Measurements from ENCODE around the gene ZBTB4.
A peak's percentile ranks its signal among the peaks of the same experiment; 100 is the strongest.
"Not testable (repeated sequence)": the region's sequence is repeated elsewhere in the genome, so short reads cannot be mapped to it uniquely, and the experiment has no call there.

Gene ZBTB4

DNA sequence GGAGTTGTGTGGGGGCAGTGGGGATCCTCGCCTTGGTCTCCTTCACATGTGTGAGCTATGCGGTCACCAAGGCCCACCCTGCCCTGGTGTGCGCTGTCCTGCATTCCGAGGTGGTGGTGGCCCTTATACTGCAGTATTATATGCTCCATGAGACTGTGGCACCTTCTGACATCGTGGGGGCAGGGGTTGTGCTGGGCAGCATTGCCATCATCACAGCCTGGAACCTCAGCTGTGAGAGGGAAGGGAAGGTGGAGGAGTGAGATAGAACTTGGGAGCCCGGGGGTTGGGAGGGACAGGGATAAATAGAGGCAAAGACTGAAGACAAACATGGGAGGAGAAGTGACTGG is 3.3 kb upstream of the ZBTB4 start:
- H3K23ac ChIP-seq (ENCODE audit: low read length in 2 of 2); H2BK5ac ChIP-seq (ENCODE audit: low read depth, low read length, poor library complexity, severe bottlenecking); H3K36me3 ChIP-seq (ENCODE audit: control insufficient read depth in 1 of 2, insufficient read depth in 2 of 2, low read depth in 1 of 2, low read length in 2 of 2); H3K9me3 ChIP-seq (ENCODE audit: control insufficient read depth, low read length); H3K27ac ChIP-seq (ENCODE audit: low read length, poor library complexity, severe bottlenecking); H2AFZ ChIP-seq (ENCODE audit: low read depth, low read length); H2BK120ac ChIP-seq (ENCODE audit: low read depth, low read length); DNase-seq; H2AK5ac ChIP-seq (ENCODE audit: low read length, severe bottlenecking); H3K79me1 ChIP-seq (replicated peaks; ENCODE audit: low read length, poor library complexity, severe bottlenecking); H3K27me3 ChIP-seq (ENCODE audit: control insufficient read depth in 1 of 2, insufficient read depth in 1 of 2, low read length in 2 of 2); H3K4me2 ChIP-seq (ENCODE audit: low read length, poor library complexity, severe bottlenecking): not testable (repeated sequence)
- Histone ChIP-seq H3K4ac (ENCODE audit: low read depth in 1 of 2, low read length in 2 of 2) (peak overlapping the region; percentile 45 to 62), H4K91ac (ENCODE audit: low read length) (peak overlapping the region; percentile 22), H3K14ac (ENCODE audit: low read length in 2 of 2) (peak overlapping the region in 1 of 2 experiments; percentile 19), H3K18ac (ENCODE audit: low read depth in 1 of 2, low read length in 2 of 2) (peak overlapping the region; percentile 14 to 52), H4K8ac (ENCODE audit: low read length) (peak overlapping the region; percentile 45), H3K9ac (ENCODE audit: low read length) (peak overlapping the region; percentile 100), H2BK12ac (ENCODE audit: low read length in 2 of 2) (peak overlapping the region; percentile 8 to 78), H3K4me1 (ENCODE audit: control insufficient read depth, insufficient read depth, low read depth, low read length) (peaks cover 31% of the 10 kb centered on the region), H2BK15ac (ENCODE audit: low read depth, poor library complexity, severe bottlenecking) (peak overlapping the region; percentile 26), H3K4me3 (ENCODE audit: insufficient read depth in 1 of 2, low read depth in 1 of 2, low read length in 2 of 2) (peak overlapping the region in 1 of 2 experiments; percentile 98)
- WGBS: 84% methylated on average over 6 of the region's 6 CpGs

DNA sequence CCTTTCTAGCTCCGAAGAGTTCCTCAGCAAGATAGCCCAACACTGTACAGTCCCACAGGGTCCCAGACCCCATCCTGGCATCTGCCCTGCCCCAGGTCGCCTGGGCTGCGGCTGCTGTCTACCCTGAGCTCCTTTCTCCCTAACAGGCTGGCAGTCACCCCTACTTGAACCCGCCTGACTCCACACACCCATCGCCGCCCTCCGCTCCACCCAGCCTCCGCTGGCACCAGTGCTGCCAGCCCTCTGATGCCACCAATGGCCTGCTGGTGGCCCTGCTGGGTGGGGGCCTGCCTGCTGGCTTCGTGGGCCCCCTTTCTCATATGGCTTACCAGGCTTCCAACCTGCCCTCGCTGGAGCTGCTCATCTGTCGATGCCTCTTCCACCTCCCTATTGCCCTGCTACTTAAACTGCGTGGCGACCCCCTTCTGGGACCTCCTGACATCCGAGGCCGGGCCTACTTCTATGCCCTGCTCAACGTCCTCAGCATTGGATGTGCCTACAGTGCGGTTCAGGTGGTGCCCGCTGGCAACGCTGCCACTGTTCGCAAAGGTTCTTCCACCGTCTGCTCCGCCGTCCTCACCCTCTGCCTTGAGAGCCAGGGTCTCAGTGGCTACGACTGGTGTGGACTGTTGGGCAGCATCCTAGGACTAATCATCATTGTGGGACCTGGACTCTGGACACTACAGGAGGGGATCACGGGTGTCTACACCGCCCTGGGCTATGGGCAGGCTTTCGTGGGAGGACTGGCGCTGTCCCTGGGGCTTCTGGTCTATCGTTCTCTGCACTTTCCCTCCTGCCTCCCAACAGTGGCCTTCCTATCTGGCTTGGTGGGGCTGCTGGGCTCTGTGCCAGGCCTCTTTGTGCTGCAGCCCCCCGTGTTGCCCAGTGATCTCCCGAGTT is 2.7 kb upstream of the ZBTB4 start:
- H3K27ac ChIP-seq (ENCODE audit: low read length, poor library complexity, severe bottlenecking); H3K14ac ChIP-seq (ENCODE audit: low read length in 2 of 2); H2BK5ac ChIP-seq (ENCODE audit: low read depth, low read length, poor library complexity, severe bottlenecking); H3K23ac ChIP-seq (ENCODE audit: low read length in 2 of 2); H3K27me3 ChIP-seq (ENCODE audit: control insufficient read depth in 1 of 2, insufficient read depth in 1 of 2, low read length in 2 of 2); H3K4me2 ChIP-seq (ENCODE audit: low read length, poor library complexity, severe bottlenecking); H2BK15ac ChIP-seq (ENCODE audit: low read depth, poor library complexity, severe bottlenecking); H2BK120ac ChIP-seq (ENCODE audit: low read depth, low read length); H2AFZ ChIP-seq (ENCODE audit: low read depth, low read length); DNase-seq; H3K79me1 ChIP-seq (replicated peaks; ENCODE audit: low read length, poor library complexity, severe bottlenecking); H3K36me3 ChIP-seq (ENCODE audit: control insufficient read depth in 1 of 2, insufficient read depth in 2 of 2, low read depth in 1 of 2, low read length in 2 of 2); H3K9me3 ChIP-seq (ENCODE audit: control insufficient read depth, low read length): not testable (repeated sequence)
- Histone ChIP-seq H3K4me3 (ENCODE audit: insufficient read depth in 1 of 2, low read depth in 1 of 2, low read length in 2 of 2) (peak overlapping the region in 1 of 2 experiments; percentile 98), H4K8ac (ENCODE audit: low read length) (peak overlapping the region; percentile 85), H2AK5ac (ENCODE audit: low read length, severe bottlenecking) (peak overlapping the region; percentile 88), H2BK12ac (ENCODE audit: low read length in 2 of 2) (peak overlapping the region; percentile 8 to 14), H3K4ac (ENCODE audit: low read depth in 1 of 2, low read length in 2 of 2) (peak overlapping the region; percentile 57 to 71), H3K4me1 (ENCODE audit: control insufficient read depth, insufficient read depth, low read depth, low read length) (peaks cover 37% of the 10 kb centered on the region), H4K91ac (ENCODE audit: low read length) (peak overlapping the region; percentile 75), H3K9ac (ENCODE audit: low read length) (peak overlapping the region; percentile 100), H3K18ac (ENCODE audit: low read depth in 1 of 2, low read length in 2 of 2) (peak overlapping the region; percentile 52 to 54)
- WGBS: 93% methylated on average over 26 of the region's 31 CpGs

DNA sequence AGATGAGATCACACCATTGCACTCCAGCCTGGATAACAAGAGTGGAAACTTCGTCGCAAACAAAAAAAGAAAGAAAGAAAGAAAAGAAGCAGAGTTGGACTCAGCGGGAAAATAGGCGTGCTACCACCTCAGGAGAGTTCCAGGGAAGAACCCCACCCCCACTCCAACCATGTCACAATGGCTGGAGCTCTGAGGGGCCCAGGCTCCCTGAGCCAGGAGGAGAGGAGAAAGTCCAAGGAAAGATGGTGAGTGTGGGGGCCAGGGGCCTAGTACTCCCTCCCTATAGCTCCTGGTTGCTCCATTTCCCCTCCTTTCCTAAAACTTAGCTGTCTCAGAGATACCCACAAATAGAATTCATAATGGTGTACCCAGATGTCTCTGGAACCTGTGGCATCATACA is 1.8 kb upstream of the ZBTB4 start, which contains the start of gene SLC35G6:
Gene SLC35G6 (plus strand): TSS at position 172 of the 400 bp plus-strand sequence. CDS start 71 bp downstream, at position 243.
- Histone ChIP-seq H3K27ac (ENCODE audit: low read length, poor library complexity, severe bottlenecking) (peak within 1 kb of the TSS; percentile 80), H3K4me1 (ENCODE audit: control insufficient read depth, insufficient read depth, low read depth, low read length) (peaks cover 42% of the 10 kb centered on the region), H4K8ac (ENCODE audit: low read length) (peak within 1 kb of the TSS; percentile 100), H2BK120ac (ENCODE audit: low read depth, low read length) (peak within 1 kb of the TSS; percentile 55), H3K4ac (ENCODE audit: low read depth in 1 of 2, low read length in 2 of 2) (peak within 1 kb of the TSS; percentile 75 to 98), H3K18ac (ENCODE audit: low read depth in 1 of 2, low read length in 2 of 2) (peak within 1 kb of the TSS; percentile 35 to 100), H2BK12ac (ENCODE audit: low read length in 2 of 2) (peak within 1 kb of the TSS in 1 of 2 experiments; percentile 14), H4K91ac (ENCODE audit: low read length) (peak within 1 kb of the TSS; percentile 100), H3K4me3 (ENCODE audit: insufficient read depth in 1 of 2, low read depth in 1 of 2, low read length in 2 of 2) (peak within 1 kb of the TSS in 1 of 2 experiments; percentile 87), H3K9ac (ENCODE audit: low read length) (peak within 1 kb of the TSS; percentile 96), H2AK5ac (ENCODE audit: low read length, severe bottlenecking) (peak within 1 kb of the TSS; percentile 88)
- DNase-seq; H3K9me3 ChIP-seq (ENCODE audit: control insufficient read depth, low read length); H3K79me1 ChIP-seq (replicated peaks; ENCODE audit: low read length, poor library complexity, severe bottlenecking); H3K27me3 ChIP-seq (ENCODE audit: control insufficient read depth in 1 of 2, insufficient read depth in 1 of 2, low read length in 2 of 2); H2AFZ ChIP-seq (ENCODE audit: low read depth, low read length); H2BK15ac ChIP-seq (ENCODE audit: low read depth, poor library complexity, severe bottlenecking); H3K23ac ChIP-seq (ENCODE audit: low read length in 2 of 2); H3K14ac ChIP-seq (ENCODE audit: low read length in 2 of 2); H2BK5ac ChIP-seq (ENCODE audit: low read depth, low read length, poor library complexity, severe bottlenecking); H3K4me2 ChIP-seq (ENCODE audit: low read length, poor library complexity, severe bottlenecking); H3K36me3 ChIP-seq (ENCODE audit: control insufficient read depth in 1 of 2, insufficient read depth in 2 of 2, low read depth in 1 of 2, low read length in 2 of 2): not testable (repeated sequence)
- 100% methylated on average over 2 of the region's 4 CpGs for WGBS

DNA sequence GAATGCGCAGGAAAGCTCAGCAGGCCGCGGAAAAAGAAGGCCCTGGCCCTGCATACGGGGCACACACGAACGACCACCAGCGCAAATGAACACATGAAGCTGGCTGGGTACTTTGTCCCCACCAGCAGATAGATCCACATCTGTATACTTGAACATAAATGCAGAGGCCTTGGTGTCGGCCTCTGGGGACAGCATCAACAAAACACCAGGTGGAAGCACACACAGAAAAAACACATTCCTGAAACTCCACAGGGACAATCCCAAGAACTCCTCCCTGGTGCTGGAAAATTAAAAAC is 606 bp upstream of the ZBTB4 start:
- H2AK5ac ChIP-seq (ENCODE audit: low read length, severe bottlenecking): peak overlapping the region; percentile 16
- peak overlapping the region; percentile 98 for H2BK15ac ChIP-seq (ENCODE audit: low read depth, poor library complexity, severe bottlenecking)
- peak overlapping the region; percentile 96 to 99 for H3K14ac ChIP-seq (ENCODE audit: low read length in 2 of 2)
- peak overlapping the region; percentile 100 for H4K8ac ChIP-seq (ENCODE audit: low read length)
- H3K27me3 ChIP-seq (ENCODE audit: control insufficient read depth in 1 of 2, insufficient read depth in 1 of 2, low read length in 2 of 2): no peaks in the 10 kb centered on the region
- H3K4me1 ChIP-seq (ENCODE audit: control insufficient read depth, insufficient read depth, low read depth, low read length): peaks cover 44% of the 10 kb centered on the region
- peak overlapping the region; percentile 80 for H3K27ac ChIP-seq (ENCODE audit: low read length, poor library complexity, severe bottlenecking)
- no peak overlapping the region for H2AFZ ChIP-seq (ENCODE audit: low read depth, low read length)
- H3K36me3 ChIP-seq (ENCODE audit: control insufficient read depth in 1 of 2, insufficient read depth in 2 of 2, low read depth in 1 of 2, low read length in 2 of 2): peaks cover 0 to 5% of the 10 kb centered on the region in 2 experiments
- H3K9me3 ChIP-seq (ENCODE audit: control insufficient read depth, low read length): no peaks in the 10 kb centered on the region
- peak overlapping the region; percentile 87 to 89 for H3K4me3 ChIP-seq (ENCODE audit: insufficient read depth in 1 of 2, low read depth in 1 of 2, low read length in 2 of 2)
- WGBS: 5% methylated on average over 7 of the region's 8 CpGs
- peak overlapping the region; percentile 56 for H3K4me2 ChIP-seq (ENCODE audit: low read length, poor library complexity, severe bottlenecking)
- H3K9ac ChIP-seq (ENCODE audit: low read length): peak overlapping the region; percentile 96
- H4K91ac ChIP-seq (ENCODE audit: low read length): peak overlapping the region; percentile 100
- peak overlapping the region; percentile 98 for H2BK120ac ChIP-seq (ENCODE audit: low read depth, low read length)
- DNase-seq: no peak
- H3K23ac ChIP-seq (ENCODE audit: low read length in 2 of 2): peak overlapping the region in 1 of 2 experiments; percentile 46
- peak overlapping the region; percentile 98 to 100 for H3K4ac ChIP-seq (ENCODE audit: low read depth in 1 of 2, low read length in 2 of 2)
- H2BK12ac ChIP-seq (ENCODE audit: low read length in 2 of 2): peak overlapping the region; percentile 70 to 71
- H3K79me1 ChIP-seq (replicated peaks; ENCODE audit: low read length, poor library complexity, severe bottlenecking): peaks cover 4% of the 10 kb centered on the region
- H2BK5ac ChIP-seq (ENCODE audit: low read depth, low read length, poor library complexity, severe bottlenecking): peak overlapping the region; percentile 93
- peak overlapping the region; percentile 97 to 100 for H3K18ac ChIP-seq (ENCODE audit: low read depth in 1 of 2, low read length in 2 of 2)
